Mesendoderm (in vitro differentiated cells): Measurements from ENCODE around the gene PDHB.
"Not testable (repeated sequence)": the region's sequence is repeated elsewhere in the genome, so short reads cannot be mapped to it uniquely, and the experiment has no call there.

ENCODE experiments used
- DNase-seq: peaks from one replicate; pipeline ENCODE4 v3.0.0; 2013
- H2AK5ac ChIP-seq: 2 replicates; pipeline ENCODE4 v1.6.1; 2013; ENCODE audit warnings: low read length, inconsistent platforms
- H2BK120ac ChIP-seq: 2 replicates; pipeline ENCODE4 v1.6.1; 2013; ENCODE audit warnings: low read depth, mild to moderate bottlenecking, low read length, moderate library complexity, mixed read lengths
- H2BK15ac ChIP-seq: replicated peaks from 2 replicates; pipeline ENCODE4 v1.6.1; 2013; ENCODE audit warnings: low read depth, mild to moderate bottlenecking, moderate library complexity
- H2BK5ac ChIP-seq: 2 replicates; pipeline ENCODE4 v1.6.1; 2013; ENCODE audit warnings: low read length, inconsistent platforms
- H3K18ac ChIP-seq: 2 replicates; pipeline ENCODE4 v1.6.1; 2013; ENCODE audit warnings: mild to moderate bottlenecking, low read length, mixed read lengths
- H3K23ac ChIP-seq: one replicate; pipeline ENCODE4 v1.6.1; 2013; ENCODE audit warnings: low read length
- H3K27ac ChIP-seq: 2 replicates; pipeline ENCODE4 v1.5.1; 2013; ENCODE audit warnings: low read depth, mild to moderate bottlenecking, inconsistent platforms, low read length, moderate library complexity
- H3K27me3 ChIP-seq: 2 replicates; pipeline ENCODE4 v1.6.1; 2013; ENCODE audit warnings: low read length, control low read depth, mild to moderate bottlenecking, inconsistent platforms; ENCODE audit not compliant: insufficient read depth, poor library complexity
- H3K36me3 ChIP-seq: 2 replicates; pipeline ENCODE4 v1.6.1; 2013; ENCODE audit warnings: low read length, inconsistent platforms; ENCODE audit not compliant: control insufficient read depth, insufficient read depth
- H3K4ac ChIP-seq: one replicate; pipeline ENCODE4 v1.6.1; 2013; ENCODE audit warnings: low read depth, mild to moderate bottlenecking, low read length, moderate library complexity
- H3K4me1 ChIP-seq: 2 replicates; pipeline ENCODE4 v1.6.1; 2013; ENCODE audit warnings: low read depth, low read length, inconsistent platforms; ENCODE audit not compliant: control insufficient read depth
- H3K4me2 ChIP-seq: 2 replicates; pipeline ENCODE4 v1.6.1; 2013; ENCODE audit warnings: low read length
- H3K4me3 ChIP-seq: 2 replicates; pipeline ENCODE4 v1.5.1; 2013; ENCODE audit warnings: mild to moderate bottlenecking, low read length
- H3K56ac ChIP-seq: one replicate; pipeline ENCODE4 v1.6.1; 2013; ENCODE audit warnings: low read length
- H3K79me1 ChIP-seq: 2 replicates; pipeline ENCODE4 v1.6.1; 2013; ENCODE audit warnings: low read length, inconsistent platforms
- H3K79me2 ChIP-seq: 2 replicates; pipeline ENCODE4 v1.6.1; 2013; ENCODE audit warnings: mild to moderate bottlenecking, low read length; ENCODE audit not compliant: control insufficient read depth, insufficient read depth
- H3K9ac ChIP-seq: 2 replicates; pipeline ENCODE4 v1.6.1; 2013; ENCODE audit warnings: low read length, inconsistent platforms
- H4K5ac ChIP-seq: one replicate; pipeline ENCODE4 v1.6.1; 2013; ENCODE audit warnings: low read length
- H4K8ac ChIP-seq: one replicate; pipeline ENCODE4 v1.6.1; 2013; ENCODE audit warnings: low read depth, mild to moderate bottlenecking, control low read depth, low read length, moderate library complexity
- WGBS: extraction: QIAGEN DNeasy Blood & Tissue Kit; methylation state at CpG from one replicate; pipeline ENCODE4 v1.1.7; 2013; ENCODE audit warnings: low lambda C conversion rate, missing lambda C conversion rate; ENCODE audit not compliant: insufficient coverage; ENCODE audit errors: extremely low coverage; 5-methylcytosine and 5-hydroxymethylcytosine counted together

Gene PDHB

GRCh38 chr3:58459160-58459559, 25.5 kb upstream of the PDHB start:
- H2AK5ac ChIP-seq, result no peak overlapping the region
- H3K56ac ChIP-seq, result no peak overlapping the region
- H2BK5ac ChIP-seq, result no peak overlapping the region
- H3K27me3 ChIP-seq, result no peaks in the 10 kb centered on the region
- H2BK120ac ChIP-seq, result no peak overlapping the region
- no peak overlapping the region for H3K4me2 ChIP-seq
- peaks cover 2% of the 10 kb centered on the region for H3K4me1 ChIP-seq
- H2BK15ac ChIP-seq, result no peak overlapping the region
- no CpG with 5 or more reads among the region's 4 CpGs for WGBS
- H3K18ac ChIP-seq, result no peak overlapping the region
- H3K9ac ChIP-seq, result no peak overlapping the region
- H3K36me3 ChIP-seq, result no peaks in the 10 kb centered on the region
- H4K5ac ChIP-seq, result no peak overlapping the region
- no peak overlapping the region for H3K23ac ChIP-seq
- no peak overlapping the region for H3K4me3 ChIP-seq
- H4K8ac ChIP-seq, result no peak overlapping the region
- H3K79me2 ChIP-seq, result no peaks in the 10 kb centered on the region
- H3K4ac ChIP-seq, result peak overlapping the region; percentile 52
- DNase-seq, result no peak
- no peaks in the 10 kb centered on the region for H3K79me1 ChIP-seq
- H3K27ac ChIP-seq, result no peak overlapping the region

- no peak overlapping the region for H3K4me3 ChIP-seq
- H3K23ac ChIP-seq, result no peak overlapping the region
- H2AK5ac ChIP-seq, result no peak overlapping the region
- peak overlapping the region; percentile 88 for H2BK120ac ChIP-seq
- H2BK5ac ChIP-seq, result no peak overlapping the region
- H3K4me1 ChIP-seq, result no peaks in the 10 kb centered on the region
- H3K4me2 ChIP-seq, result no peak overlapping the region
- no peaks in the 10 kb centered on the region for H3K79me1 ChIP-seq
- no peak overlapping the region for H4K8ac ChIP-seq
- DNase-seq, result no peak
- peak overlapping the region; percentile 99 for H2BK15ac ChIP-seq
- no peaks in the 10 kb centered on the region for H3K27me3 ChIP-seq
- H3K18ac ChIP-seq, result peak overlapping the region; percentile 80
- H3K36me3 ChIP-seq, result no peaks in the 10 kb centered on the region
- no peak overlapping the region for H3K56ac ChIP-seq
- no peak overlapping the region for H3K9ac ChIP-seq
- no peaks in the 10 kb centered on the region for H3K79me2 ChIP-seq
- WGBS, result no CpG with 5 or more reads among the region's 1 CpG
- no peak overlapping the region for H3K27ac ChIP-seq
- no peak overlapping the region for H4K5ac ChIP-seq
- no peak overlapping the region for H3K4ac ChIP-seq
These were observed 18.5 kb upstream of the PDHB start for GRCh38 chr3:58452176-58452575.

GRCh38 chr3:58441514-58442450, 8.2 kb upstream of the PDHB start:
- Histone ChIP-seq H3K9ac (peak overlapping the region; percentile 60), H2BK5ac (peak overlapping the region; percentile 99), H3K23ac (no peak overlapping the region), H3K79me2 (no peaks in the 10 kb centered on the region), H3K4ac (peak overlapping the region; percentile 96), H3K56ac (peak overlapping the region; percentile 90), H2BK120ac (peak overlapping the region; percentile 100), H3K27ac (peak overlapping the region; percentile 99), H3K79me1 (no peaks in the 10 kb centered on the region), H3K4me1 (peaks cover 13% of the 10 kb centered on the region), H3K18ac (peak overlapping the region; percentile 100), H4K8ac (no peak overlapping the region), H3K36me3 (no peaks in the 10 kb centered on the region), H3K27me3 (no peaks in the 10 kb centered on the region), H2AK5ac (peak overlapping the region; percentile 97), H4K5ac (peak overlapping the region; percentile 62), H3K4me3 (no peak overlapping the region), H2BK15ac (peak overlapping the region; percentile 94), H3K4me2 (no peak overlapping the region)
- WGBS, result no CpG with 5 or more reads among the region's 4 CpGs
- DNase-seq, result peak; percentile 95

GRCh38 chr3:58440996-58441355, 7.3 kb upstream of the PDHB start:
- not testable (repeated sequence) for H3K23ac ChIP-seq, H4K5ac ChIP-seq, H3K4me2 ChIP-seq, H3K79me1 ChIP-seq, H2AK5ac ChIP-seq, H3K4me3 ChIP-seq, H3K27me3 ChIP-seq, H4K8ac ChIP-seq, H3K36me3 ChIP-seq, H3K79me2 ChIP-seq
- Histone ChIP-seq H2BK120ac (peak overlapping the region; percentile 100), H3K56ac (peak overlapping the region; percentile 90), H3K4me1 (peaks cover 13% of the 10 kb centered on the region), H2BK15ac (peak overlapping the region; percentile 45), H3K4ac (peak overlapping the region; percentile 84), H2BK5ac (peak overlapping the region; percentile 99), H3K9ac (peak overlapping the region; percentile 60), H3K27ac (peak overlapping the region; percentile 99), H3K18ac (peak overlapping the region; percentile 100)
- DNase-seq, result peak; percentile 84
- WGBS, result no CpG with 5 or more reads among the region's 6 CpGs

GRCh38 chr3:58437276-58437675, 3.6 kb upstream of the PDHB start:
- H3K27ac ChIP-seq, result peak overlapping the region; percentile 77
- no CpG with 5 or more reads among the region's 8 CpGs for WGBS
- H3K18ac ChIP-seq, result peak overlapping the region; percentile 54
- not testable (repeated sequence) for H3K4me3 ChIP-seq, H3K23ac ChIP-seq, H2BK15ac ChIP-seq, H3K4me2 ChIP-seq, H4K8ac ChIP-seq, H3K79me1 ChIP-seq, H3K27me3 ChIP-seq, H2AK5ac ChIP-seq, H4K5ac ChIP-seq, H3K36me3 ChIP-seq
- peak overlapping the region; percentile 27 for H3K4ac ChIP-seq
- H3K56ac ChIP-seq, result peak overlapping the region; percentile 81
- H2BK120ac ChIP-seq, result peak overlapping the region; percentile 62
- peak; percentile 83 for DNase-seq
- H3K9ac ChIP-seq, result peak overlapping the region; percentile 40
- peaks cover 13% of the 10 kb centered on the region for H3K79me2 ChIP-seq
- peaks cover 13% of the 10 kb centered on the region for H3K4me1 ChIP-seq
- peak overlapping the region; percentile 85 for H2BK5ac ChIP-seq
